ENCODE measurements around the gene NUDT4. TPM values are rescaled to one million over a fixed set of nuclear protein-coding genes. Genes with fewer than 3 reads are reported as not detected.

NUDT4 gene
- polyA plus RNA-seq, 1 donor, result 79.6 TPM

Other genes starting within 250 kb of the NUDT4 start
- 91.4 TPM for gene UBE2N, start 64.0 kb downstream of the NUDT4 start, polyA plus RNA-seq (ENCODE audit: insufficient read length)
- 35.3 TPM for gene MRPL42, start 89.6 kb downstream of the NUDT4 start, polyA plus RNA-seq (ENCODE audit: insufficient read length)
- gene SOCS2, start 194.8 kb downstream of the NUDT4 start, polyA plus RNA-seq (ENCODE audit: insufficient read length), result 16.6 TPM